IPS-NIHi7 (cell line): ENCODE results near the gene ARPC1B.
A peak's percentile ranks its signal among the peaks of the same experiment; 100 is the strongest.
"Not testable (repeated sequence)": the region's sequence is repeated elsewhere in the genome, so short reads cannot be mapped to it uniquely, and the experiment has no call there.

Experiments used
- DNase-seq: peaks from one replicate; pipeline ENCODE4 v3.0.0; 2012; ENCODE audit warnings: mixed read lengths; ENCODE audit errors: extremely low spot score

The ARPC1B gene

GRCh38 chr7:99374111-99375064 is at the start of gene ARPC1B:
ARPC1B (plus strand) TSS chr7:99374730; CDS start chr7:99385715, 10,985 bp downstream.
- peak; percentile 96 for DNase-seq

- DNase-seq: peak; percentile 22
These were observed 49.5 kb upstream of the ARPC1B start for GRCh38 chr7:99325001-99325493.

- DNase-seq: peak; percentile 99
These were observed 48.7 kb upstream of the ARPC1B start, which contains the start of gene ARPC1A for GRCh38 chr7:99325592-99326407. ARPC1A (plus strand) TSS chr7:99325898; CDS start chr7:99333354, 7,456 bp downstream.

GRCh38 chr7:99326408-99326782 is 48.1 kb upstream of the ARPC1B start:
- no peak for DNase-seq

GRCh38 chr7:99330314-99330961 is 44.1 kb upstream of the ARPC1B start:
- DNase-seq: not testable (repeated sequence)

GRCh38 chr7:99331002-99331401 is 43.5 kb upstream of the ARPC1B start:
- DNase-seq: no peak

- no peak for DNase-seq
These were observed 34.9 kb upstream of the ARPC1B start for GRCh38 chr7:99339595-99339994.

- no peak for DNase-seq
These were observed 33.9 kb upstream of the ARPC1B start for GRCh38 chr7:99340659-99341058.

- DNase-seq: no peak
These were observed 30.4 kb upstream of the ARPC1B start for GRCh38 chr7:99344061-99344647.

- DNase-seq: not testable (repeated sequence)
These were observed 23.9 kb upstream of the ARPC1B start for GRCh38 chr7:99350641-99351040.

- no peak for DNase-seq
These were observed 22.3 kb upstream of the ARPC1B start for GRCh38 chr7:99352247-99352646.

GRCh38 chr7:99355098-99355497 is 19.4 kb upstream of the ARPC1B start:
- no peak for DNase-seq

- no peak for DNase-seq
These were observed 16.6 kb upstream of the ARPC1B start for GRCh38 chr7:99357701-99358490.

GRCh38 chr7:99358521-99358920 is 16.0 kb upstream of the ARPC1B start:
- DNase-seq: not testable (repeated sequence)

GRCh38 chr7:99359465-99360154 is 14.9 kb upstream of the ARPC1B start:
- DNase-seq: peak; percentile 43

- no peak for DNase-seq
These were observed 11.7 kb upstream of the ARPC1B start for GRCh38 chr7:99362801-99363200.

GRCh38 chr7:99363286-99363685 is 11.2 kb upstream of the ARPC1B start:
- no peak for DNase-seq

- DNase-seq: peak; percentile 87
These were observed 9.0 kb upstream of the ARPC1B start for GRCh38 chr7:99365318-99366141.

GRCh38 chr7:99366646-99367045 is 7.9 kb upstream of the ARPC1B start:
- DNase-seq: no peak
